B cell (primary cell): ENCODE results near the gene TMEM185B. TPM values are rescaled to one million over a fixed set of nuclear protein-coding genes. Genes with fewer than 3 reads are reported as not detected.

Experiments used
- ATAC-seq: fragments of 200-7000 bp; cut with Tn5 transposase; one replicate; pipeline ENCODE4 v1.10.0; 2021; ENCODE audit warnings: low read depth, mild to moderate bottlenecking, moderate number of reproducible peaks, moderate library complexity
- CTCF ChIA-PET: fragments of 350-600 bp; sonication (Branson Sonifier 250); formaldehyde crosslinking; loops from one replicate; lab custom pipeline; 2021; ENCODE audit warnings: antibody characterized with exemption, inconsistent platforms; lab: Charles Lee
- POLR2A ChIA-PET: fragments of 350-600 bp; sonication (Branson Sonifier 250); formaldehyde crosslinking; loops from one replicate; lab custom pipeline; 2021; ENCODE audit warnings: antibody characterized with exemption; lab: Charles Lee
- DNase-seq: peaks from one replicate; pipeline ENCODE4 v3.0.0; 2013
- H2AFZ ChIP-seq: 2 replicates; pipeline ENCODE4 v1.6.1; 2012; ENCODE audit warnings: mild to moderate bottlenecking, low read depth, low read length; ENCODE audit not compliant: insufficient read depth, poor library complexity, severe bottlenecking
- H3K27ac ChIP-seq, 2 donors: 1 replicate in 1 of 2; 2 replicates in 1 of 2; pipeline ENCODE4 v1.5.1; 2012 to 2013; ENCODE audit warnings: low read length in 2 of 2, mild to moderate bottlenecking in 2 of 2, moderate library complexity in 1 of 2
- H3K27me3 ChIP-seq, 4 experiments: fragments of 200-600 bp in 1 of 4; sonication (generic) in 1 of 4; replicated peaks in 1 of 4; 1 replicate in 2 of 4; 2 replicates in 2 of 4; pipeline versions ENCODE4 v1.6.1 to v1.7.0; 2013 to 2016; ENCODE audit warnings: low read length in 3 of 4, mild to moderate bottlenecking in 2 of 4, mixed read lengths in 1 of 4, moderate library complexity in 1 of 4; ENCODE audit not compliant: insufficient read depth in 4 of 4, control insufficient read depth in 3 of 4; ENCODE audit errors: control extremely low read depth in 1 of 4
- H3K36me3 ChIP-seq, 2 experiments: replicated peaks in 1 of 2; 1 replicate in 1 of 2; 2 replicates in 1 of 2; pipeline versions ENCODE4 v1.6.1 to v1.7.1; 2013; ENCODE audit warnings: low read length in 1 of 2; ENCODE audit not compliant: insufficient read depth in 2 of 2, control insufficient read depth in 1 of 2; ENCODE audit errors: control extremely low read depth in 1 of 2, extremely low read depth in 1 of 2
- H3K4me1 ChIP-seq, 2 donors: fragments of 200-600 bp in 1 of 2; sonication (generic) in 1 of 2; 1 replicate in 1 of 2; 2 replicates in 1 of 2; pipeline versions ENCODE4 v1.5.1 to v1.6.1; 2013 to 2017; ENCODE audit warnings: low read length in 2 of 2; ENCODE audit not compliant: control insufficient read depth in 2 of 2, insufficient read depth in 2 of 2
- H3K4me2 ChIP-seq: replicated peaks from 2 replicates; pipeline ENCODE3; 2012; ENCODE audit warnings: mild to moderate bottlenecking, low read depth, low read length; ENCODE audit not compliant: poor library complexity, severe bottlenecking
- H3K4me3 ChIP-seq, 5 experiments: fragments of 200-600 bp in 1 of 5; sonication (generic) in 1 of 5; 1 replicate in 3 of 5; 2 replicates in 2 of 5; pipeline versions ENCODE4 v1.5.1 to v1.7.0; 2011 to 2016; ENCODE audit warnings: low read length in 4 of 5, mild to moderate bottlenecking in 4 of 5, low read depth in 2 of 5, control low read depth in 1 of 5, moderate library complexity in 1 of 5; ENCODE audit not compliant: insufficient read depth in 1 of 5; ENCODE audit errors: control extremely low read depth in 1 of 5, extremely low read depth in 1 of 5
- H3K79me2 ChIP-seq: fragments of 200-600 bp; sonication (generic); one replicate; pipeline ENCODE4 v1.6.0; 2016; ENCODE audit warnings: low read length; ENCODE audit not compliant: control insufficient read depth, insufficient read depth
- H3K9ac ChIP-seq: fragments of 200-600 bp; sonication (generic); 2 replicates; pipeline ENCODE4 v1.6.1; 2017; ENCODE audit warnings: mild to moderate bottlenecking, low read length, moderate library complexity
- H3K9me3 ChIP-seq, 3 donors: one replicate each; pipeline versions ENCODE4 v1.6.1 to v1.7.1; 2013; ENCODE audit warnings: low read length in 2 of 3; ENCODE audit not compliant: control insufficient read depth in 2 of 3, insufficient read depth in 1 of 3; ENCODE audit errors: control extremely low read depth in 1 of 3
- H4K20me1 ChIP-seq: 2 replicates; pipeline ENCODE4 v1.6.0; 2012; ENCODE audit warnings: mild to moderate bottlenecking, low read length; ENCODE audit not compliant: insufficient read depth, control insufficient read depth, poor library complexity, severe bottlenecking
- H3K27ac Mint-ChIP-seq: one replicate; pipeline ENCODE4 v1.8.0; 2021; ENCODE audit warnings: mixed read lengths
- H3K27me3 Mint-ChIP-seq: one replicate; pipeline ENCODE4 v1.8.0; 2021; ENCODE audit warnings: mixed read lengths
- H3K4me1 Mint-ChIP-seq: one replicate; pipeline ENCODE4 v1.8.0; 2021; ENCODE audit warnings: mixed read lengths
- H3K4me3 Mint-ChIP-seq: one replicate; pipeline ENCODE4 v1.8.0; 2021; ENCODE audit warnings: mixed read lengths
- H3K9me3 Mint-ChIP-seq: one replicate; pipeline ENCODE4 v1.8.0; 2022; ENCODE audit warnings: mixed read lengths; ENCODE audit not compliant: insufficient read depth
- EZH2 ChIP-seq: IDR thresholded peaks from 2 replicates; pipeline ENCODE4 v1.6.1; 2012; ENCODE audit warnings: borderline replicate concordance, low read depth, mild to moderate bottlenecking, moderate library complexity, low read length; ENCODE audit not compliant: insufficient read depth, poor library complexity, severe bottlenecking
- WGBS: methylation state at CpG from one replicate; pipeline ENCODE4 v1.1.5; 2013; ENCODE audit warnings: missing lambda C conversion rate; ENCODE audit not compliant: insufficient coverage; 5-methylcytosine and 5-hydroxymethylcytosine counted together
- intact Hi-C: fragments of 100-400 bp; cut with micrococcal nuclease; formaldehyde crosslinking; loops from one replicate; pipeline ENCODE4 v1.10.0; 2022
- polyA plus RNA-seq: library from polyadenylated mRNA; depleted of rRNA; stranded (reverse); fragments of >200 nt; gene quantifications from 2 replicates; pipeline ENCODE4 v1.2.3, GENCODE V29; 2012
- total RNA-seq, 2 donors: library from RNA; stranded (reverse); fragments of 120-200 nt in 1 of 2; gene quantifications; 1 replicate in 1 of 2; 2 replicates in 1 of 2; pipeline versions ENCODE4 v1.2.3 to v1.2.4, GENCODE V29; 2013 to 2022
- TF ChIP-seq, protein P1 (sequence below): fragments of 200-600 bp; IDR thresholded peaks from one replicate; pipeline ENCODE4 v1.8.0; 2022; ENCODE audit warnings: antibody characterized with exemption, mild to moderate bottlenecking

The TMEM185B gene
- total and polyA plus RNA-seq, 2 donors (not counting 1 experiment from before 2014, with no cell fraction given), result 29.6 to 36.4 TPM

DNA sequence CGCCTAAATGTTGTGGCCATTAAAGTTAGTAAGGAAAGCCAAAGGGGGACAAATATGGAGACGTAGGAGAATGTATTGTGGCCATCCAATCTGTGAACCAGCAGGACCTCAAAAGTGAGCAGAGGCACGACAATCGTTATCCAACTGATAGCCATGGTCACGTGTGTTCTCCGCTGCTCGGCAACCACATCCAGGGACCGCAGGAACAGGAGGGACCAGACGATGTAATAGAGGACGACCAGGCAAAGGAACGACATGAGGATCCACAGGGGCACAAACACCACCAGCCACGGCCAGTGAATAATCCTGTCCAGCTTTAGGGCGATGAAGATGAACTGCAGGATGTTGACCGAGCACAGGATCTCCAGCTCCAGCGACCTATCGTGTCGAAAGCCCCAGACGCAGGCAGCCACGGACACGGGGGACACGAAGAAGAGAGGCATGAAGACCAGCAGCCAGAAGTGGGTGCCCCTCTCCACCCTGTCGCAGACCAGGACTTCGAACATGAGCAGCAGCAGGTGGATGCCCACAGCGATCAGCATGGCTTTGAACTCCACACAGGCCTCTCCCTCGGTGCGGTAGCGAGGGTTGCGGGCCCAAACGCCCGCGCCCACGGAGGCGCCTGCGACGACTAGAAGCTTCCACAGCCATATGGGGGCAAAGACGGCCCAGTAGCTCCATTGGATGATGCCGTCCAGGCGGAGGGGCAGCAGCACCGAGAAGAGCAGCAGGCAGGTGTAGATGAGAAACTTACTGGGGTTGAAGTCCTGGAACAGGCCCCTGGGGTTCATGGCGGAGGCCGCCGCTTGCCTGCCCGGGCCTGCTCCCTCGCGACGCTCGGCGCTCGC, 790 bp downstream of the TMEM185B start:
- H3K9me3 Mint-ChIP-seq, result no peaks in the 10 kb centered on the region
- Histone ChIP-seq H3K4me1 (peaks cover 25 to 31% of the 10 kb centered on the region in 2 donors), H3K9me3 (peaks cover 0 to 9% (median 2%) of the 10 kb centered on the region in 3 donors), H4K20me1 (peaks cover 20% of the 10 kb centered on the region), H3K27me3 (no peaks in the 10 kb centered on the region), H3K36me3 (peaks cover 1 to 20% of the 10 kb centered on the region in 2 experiments), H2AFZ (peak overlapping the region; percentile 92), H3K27ac (peak overlapping the region; percentile 93 to 96), H3K9ac (peak overlapping the region; percentile 85), H3K79me2 (peaks cover 37% of the 10 kb centered on the region), H3K4me2 (peak overlapping the region; percentile 81), H3K4me3 (peak overlapping the region in 4 of 5 experiments; percentile 20 to 83 (median 75))
- DNase-seq, result no peak
- ChIA-PET POLR2A (interaction anchor here (1.5 kb wide), 2 partner anchors 30 to 46 kb away, joined by 5 to 16 read pairs; partner anchors contain the start of gene RALB), CTCF (interaction anchor here (1.4 to 6.1 kb wide), 7 partner anchors 10 to 210 kb away, joined by 3 to 34 read pairs (median 7); partner anchors contain the start of genes EPB41L5 and RALB)
- H3K4me3 Mint-ChIP-seq, result peak overlapping the region; percentile 89
- WGBS, result 87% methylated on average over 49 of the region's 49 CpGs
- H3K27me3 Mint-ChIP-seq, result no peaks in the 10 kb centered on the region
- intact Hi-C loops, result loop anchor here (1.0 to 5.0 kb wide), 7 partner anchors 10 to 855 kb away; partner anchors contain the start of genes C2orf76, DBI, EPB41L5 and PTPN4
- no peak for ATAC-seq
- TF ChIP-seq EZH2, result no peak
- TF ChIP-seq, protein P1, sequence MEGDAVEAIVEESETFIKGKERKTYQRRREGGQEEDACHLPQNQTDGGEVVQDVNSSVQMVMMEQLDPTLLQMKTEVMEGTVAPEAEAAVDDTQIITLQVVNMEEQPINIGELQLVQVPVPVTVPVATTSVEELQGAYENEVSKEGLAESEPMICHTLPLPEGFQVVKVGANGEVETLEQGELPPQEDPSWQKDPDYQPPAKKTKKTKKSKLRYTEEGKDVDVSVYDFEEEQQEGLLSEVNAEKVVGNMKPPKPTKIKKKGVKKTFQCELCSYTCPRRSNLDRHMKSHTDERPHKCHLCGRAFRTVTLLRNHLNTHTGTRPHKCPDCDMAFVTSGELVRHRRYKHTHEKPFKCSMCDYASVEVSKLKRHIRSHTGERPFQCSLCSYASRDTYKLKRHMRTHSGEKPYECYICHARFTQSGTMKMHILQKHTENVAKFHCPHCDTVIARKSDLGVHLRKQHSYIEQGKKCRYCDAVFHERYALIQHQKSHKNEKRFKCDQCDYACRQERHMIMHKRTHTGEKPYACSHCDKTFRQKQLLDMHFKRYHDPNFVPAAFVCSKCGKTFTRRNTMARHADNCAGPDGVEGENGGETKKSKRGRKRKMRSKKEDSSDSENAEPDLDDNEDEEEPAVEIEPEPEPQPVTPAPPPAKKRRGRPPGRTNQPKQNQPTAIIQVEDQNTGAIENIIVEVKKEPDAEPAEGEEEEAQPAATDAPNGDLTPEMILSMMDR, result no peak
- peak overlapping the region; percentile 95 for H3K27ac Mint-ChIP-seq
- peaks cover 48% of the 10 kb centered on the region for H3K4me1 Mint-ChIP-seq
